OCI-LY7 (cell line): ENCODE measurements around the gene FLVCR2. TPM values are rescaled to one million over a fixed set of nuclear protein-coding genes. Genes with fewer than 3 reads are reported as not detected.

ENCODE experiments used
- BruUV-seq: library from RNA; stranded (reverse); fragments of 400-500 nt; replicated peaks from 2 replicates; lab custom pipeline; 2021; lab: Mats Ljungman, UMichigan
- CTCF ChIA-PET: fragments of 300-600 bp; sonication (Branson Sonifier 250); formaldehyde crosslinking; loops from one replicate; lab custom pipeline; 2022; ENCODE audit warnings: antibody characterized with exemption; ENCODE audit not compliant: unreplicated experiment; lab: Charles Lee
- POLR2A ChIA-PET: fragments of 300-600 bp; sonication (Branson Sonifier 250); formaldehyde crosslinking; loops from one replicate; lab custom pipeline; 2022; ENCODE audit warnings: antibody characterized with exemption; lab: Charles Lee
- DNase-seq: peaks from one replicate; pipeline ENCODE4 v3.0.0-alpha.2; 2015; ENCODE audit warnings: low spot score
- H2AFZ ChIP-seq: fragments of 200-600 bp; sonication (generic), shearing (Covaris generic); 2 replicates; pipeline ENCODE4 v1.6.1; 2014; ENCODE audit warnings: mild to moderate bottlenecking, antibody characterized with exemption, low read length, moderate library complexity
- H3K27ac ChIP-seq: fragments of 200-600 bp; sonication (generic); 2 replicates; pipeline ENCODE4 v1.5.1; 2014; ENCODE audit warnings: mixed run types, low read depth, mild to moderate bottlenecking, moderate library complexity, low read length, inconsistent platforms; ENCODE audit not compliant: poor library complexity, severe bottlenecking
- H3K36me3 ChIP-seq: fragments of 200-600 bp; sonication (generic); 2 replicates; pipeline ENCODE4 v1.6.1; 2014; ENCODE audit warnings: mild to moderate bottlenecking, antibody characterized with exemption, low read length, moderate library complexity, mixed read lengths; ENCODE audit not compliant: insufficient read depth
- H3K4me1 ChIP-seq: fragments of 200-600 bp; sonication (generic); 2 replicates; pipeline ENCODE4 v1.5.1; 2014; ENCODE audit warnings: mild to moderate bottlenecking, low read length; ENCODE audit not compliant: insufficient read depth, poor library complexity, severe bottlenecking
- H3K4me2 ChIP-seq: fragments of 200-600 bp; sonication (generic); 2 replicates; pipeline ENCODE4 v1.6.1; 2014; ENCODE audit warnings: mild to moderate bottlenecking, low read length
- H3K4me3 ChIP-seq: fragments of 200-600 bp; sonication (generic); 2 replicates; pipeline ENCODE4 v1.5.1; 2014; ENCODE audit warnings: mild to moderate bottlenecking, low read depth, low read length; ENCODE audit not compliant: poor library complexity, severe bottlenecking
- H3K79me2 ChIP-seq: fragments of 200-600 bp; sonication (generic); 2 replicates; pipeline ENCODE4 v1.6.1; 2016; ENCODE audit warnings: low read depth, mild to moderate bottlenecking, low read length, moderate library complexity, mixed read lengths; ENCODE audit not compliant: insufficient read depth
- H3K9me2 ChIP-seq: fragments of 200-600 bp; sonication (generic); 2 replicates; pipeline ENCODE4 v1.6.1; 2016; ENCODE audit warnings: mild to moderate bottlenecking, low read length, mixed read lengths; ENCODE audit not compliant: insufficient read depth
- H3K9me3 ChIP-seq: fragments of 200-600 bp; sonication (generic); 2 replicates; pipeline ENCODE4 v1.6.1; 2014; ENCODE audit warnings: mild to moderate bottlenecking, mixed run types, low read length, mixed read lengths
- H4K20me1 ChIP-seq: fragments of 200-600 bp; sonication (generic); 2 replicates; pipeline ENCODE4 v1.6.1; 2014; ENCODE audit warnings: mild to moderate bottlenecking, antibody characterized with exemption, low read length, moderate library complexity, mixed read lengths; ENCODE audit not compliant: insufficient read depth
- EZH2phosphoT487 ChIP-seq: fragments of 200-600 bp; sonication (generic); IDR thresholded peaks from 2 replicates; pipeline ENCODE4 v1.6.1; 2018; ENCODE audit warnings: low read depth, borderline replicate concordance, mild to moderate bottlenecking, mixed run types, antibody characterized with exemption, low read length, moderate library complexity, mixed read lengths
- intact Hi-C: fragments of 100-400 bp; cut with micrococcal nuclease; formaldehyde crosslinking; loops from one replicate; pipeline ENCODE4 v1.10.0; 2022; ENCODE audit not compliant: unreplicated experiment
- total RNA-seq, 2 experiments: library from RNA; depleted of rRNA in 1 of 2; stranded (reverse); fragments of >200 nt in 1 of 2; shearing (Covaris generic) in 1 of 2; gene quantifications; 2 replicates each; pipeline ENCODE4 v1.2.3, GENCODE V29; 2014 to 2022
- TF ChIP-seq, protein P1 (sequence below): fragments of 200-600 bp; sonication (generic); conservative IDR thresholded peaks from 2 replicates; pipeline ENCODE4 v1.5.1; 2014; ENCODE audit warnings: mild to moderate bottlenecking, antibody characterized with exemption, low read length, moderate library complexity, mixed read lengths

FLVCR2 gene
- total RNA-seq, 2 experiments from 2014 or later = not detected

DNA sequence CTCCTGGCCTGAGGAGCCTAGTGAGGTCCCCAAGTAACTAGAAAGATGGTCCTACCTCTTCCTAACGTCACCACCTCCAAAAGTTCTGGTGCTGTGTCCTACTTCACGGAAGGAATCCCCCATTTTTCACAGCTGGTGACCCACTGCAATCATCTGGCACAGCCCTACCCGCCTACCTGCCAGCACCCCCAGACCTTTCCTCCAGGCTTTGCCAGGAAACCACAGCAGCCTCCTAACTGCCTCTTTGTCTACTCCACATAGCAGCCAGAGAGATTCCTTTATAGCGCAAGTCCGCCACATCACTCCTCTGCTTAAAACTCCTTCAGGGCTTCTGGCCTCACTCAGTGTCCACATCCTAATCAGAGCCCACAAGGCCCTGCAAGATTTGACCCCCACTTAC is 13.4 kb upstream of the FLVCR2 start:
- POLR2A ChIA-PET = no interaction called here
- TF ChIP-seq EZH2phosphoT487 = no peak
- TF ChIP-seq, protein P1, sequence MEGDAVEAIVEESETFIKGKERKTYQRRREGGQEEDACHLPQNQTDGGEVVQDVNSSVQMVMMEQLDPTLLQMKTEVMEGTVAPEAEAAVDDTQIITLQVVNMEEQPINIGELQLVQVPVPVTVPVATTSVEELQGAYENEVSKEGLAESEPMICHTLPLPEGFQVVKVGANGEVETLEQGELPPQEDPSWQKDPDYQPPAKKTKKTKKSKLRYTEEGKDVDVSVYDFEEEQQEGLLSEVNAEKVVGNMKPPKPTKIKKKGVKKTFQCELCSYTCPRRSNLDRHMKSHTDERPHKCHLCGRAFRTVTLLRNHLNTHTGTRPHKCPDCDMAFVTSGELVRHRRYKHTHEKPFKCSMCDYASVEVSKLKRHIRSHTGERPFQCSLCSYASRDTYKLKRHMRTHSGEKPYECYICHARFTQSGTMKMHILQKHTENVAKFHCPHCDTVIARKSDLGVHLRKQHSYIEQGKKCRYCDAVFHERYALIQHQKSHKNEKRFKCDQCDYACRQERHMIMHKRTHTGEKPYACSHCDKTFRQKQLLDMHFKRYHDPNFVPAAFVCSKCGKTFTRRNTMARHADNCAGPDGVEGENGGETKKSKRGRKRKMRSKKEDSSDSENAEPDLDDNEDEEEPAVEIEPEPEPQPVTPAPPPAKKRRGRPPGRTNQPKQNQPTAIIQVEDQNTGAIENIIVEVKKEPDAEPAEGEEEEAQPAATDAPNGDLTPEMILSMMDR = no peak
- H3K4me2 ChIP-seq = no peak overlapping the region
- H3K4me3 ChIP-seq = no peak overlapping the region
- no peak for DNase-seq
- no peaks in the 10 kb centered on the region for H4K20me1 ChIP-seq
- H3K79me2 ChIP-seq = no peaks in the 10 kb centered on the region
- H2AFZ ChIP-seq = no peak overlapping the region
- H3K9me2 ChIP-seq = no peaks in the 10 kb centered on the region
- H3K36me3 ChIP-seq = no peaks in the 10 kb centered on the region
- CTCF ChIA-PET = no interaction called here
- intact Hi-C loops = no loop called here
- no peaks in the 10 kb centered on the region for H3K9me3 ChIP-seq
- no TSS peak for BruUV-seq
- no peak overlapping the region for H3K27ac ChIP-seq
- no peaks in the 10 kb centered on the region for H3K4me1 ChIP-seq

DNA sequence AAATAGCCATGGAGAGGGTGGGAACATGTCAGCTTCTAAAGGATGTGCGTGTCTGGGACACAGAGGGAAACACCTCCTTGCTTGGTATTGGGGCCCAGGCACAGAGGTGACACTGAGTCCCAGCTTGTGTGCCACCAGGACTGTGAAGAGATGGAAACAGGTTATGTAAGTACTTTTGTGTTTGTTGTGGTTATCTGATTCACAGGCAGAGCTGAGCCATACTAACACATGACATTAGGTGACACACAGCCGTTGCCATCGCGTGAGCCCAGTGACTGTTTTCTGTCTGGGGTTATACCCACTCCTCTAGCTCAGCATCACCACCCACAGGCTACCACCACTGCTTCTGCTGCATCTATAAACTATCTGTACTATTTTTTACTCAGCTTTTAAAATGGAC is 12.1 kb upstream of the FLVCR2 start:
- Histone ChIP-seq H4K20me1 (no peaks in the 10 kb centered on the region), H3K4me2 (no peak overlapping the region), H3K79me2 (no peaks in the 10 kb centered on the region), H2AFZ (no peak overlapping the region), H3K4me3 (no peak overlapping the region), H3K9me2 (no peaks in the 10 kb centered on the region), H3K4me1 (no peaks in the 10 kb centered on the region), H3K9me3 (no peaks in the 10 kb centered on the region), H3K36me3 (no peaks in the 10 kb centered on the region), H3K27ac (no peak overlapping the region)
- TF ChIP-seq, protein P1 = no peak
- TF ChIP-seq EZH2phosphoT487 = no peak
- no peak for DNase-seq
- ChIA-PET POLR2A (no interaction called here), CTCF (no interaction called here)
- no TSS peak for BruUV-seq
- intact Hi-C loops = no loop called here

DNA sequence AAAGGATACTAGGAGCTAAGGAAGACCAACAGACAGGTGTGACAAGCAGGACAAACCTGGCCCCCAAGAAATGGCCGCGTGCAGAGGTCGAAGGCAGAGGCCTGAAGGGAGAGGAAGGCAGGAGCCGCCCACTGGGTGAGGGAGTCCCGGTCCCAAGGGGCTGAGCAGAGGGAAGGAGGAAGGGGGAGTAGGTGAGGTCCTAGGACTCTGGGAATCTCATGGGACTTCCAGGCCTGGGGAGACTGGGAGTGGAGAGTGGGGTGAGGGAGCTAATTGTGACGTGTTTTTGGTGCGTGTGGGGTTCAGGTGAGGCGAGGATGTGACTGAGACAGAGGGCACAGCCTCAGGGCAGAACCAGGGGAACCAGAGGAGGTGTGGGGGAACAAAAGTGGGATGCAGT is 11.7 kb upstream of the FLVCR2 start:
- Histone ChIP-seq H3K4me1 (no peaks in the 10 kb centered on the region), H3K79me2 (no peaks in the 10 kb centered on the region), H3K4me2 (no peak overlapping the region), H2AFZ (no peak overlapping the region), H3K27ac (no peak overlapping the region), H3K36me3 (no peaks in the 10 kb centered on the region), H3K9me2 (no peaks in the 10 kb centered on the region), H3K9me3 (no peaks in the 10 kb centered on the region), H4K20me1 (no peaks in the 10 kb centered on the region), H3K4me3 (no peak overlapping the region)
- ChIA-PET CTCF (no interaction called here), POLR2A (no interaction called here)
- no peak for TF ChIP-seq EZH2phosphoT487
- TF ChIP-seq, protein P1 = no peak
- no peak for DNase-seq
- no TSS peak for BruUV-seq
- intact Hi-C loops = no loop called here
